GM12873 (cell line): ENCODE results near the gene DHRS3.

Source experiments
- CTCF ChIP-seq: IDR thresholded peaks from 2 replicates; pipeline ENCODE4 v1.5.1; 2012; ENCODE audit warnings: low read depth, mild to moderate bottlenecking, moderate library complexity, low read length, control low read depth; ENCODE audit not compliant: insufficient read depth; ENCODE audit errors: missing control alignments

The DHRS3 gene

GRCh38 chr1:12657060-12657884 lies 39.3 kb upstream of the DHRS3 start:
- TF ChIP-seq CTCF: no peak

- no peak for TF ChIP-seq CTCF
These were observed 38.6 kb upstream of the DHRS3 start for GRCh38 chr1:12656575-12656974.

- no peak for TF ChIP-seq CTCF
These were observed 36.6 kb upstream of the DHRS3 start for GRCh38 chr1:12654657-12655056.

GRCh38 chr1:12654004-12654567 lies 36.1 kb upstream of the DHRS3 start:
- no peak for TF ChIP-seq CTCF

GRCh38 chr1:12649971-12650421 lies 32.0 kb upstream of the DHRS3 start:
- no peak for TF ChIP-seq CTCF

GRCh38 chr1:12648741-12649140 lies 30.7 kb upstream of the DHRS3 start:
- TF ChIP-seq CTCF: no peak

GRCh38 chr1:12644829-12645228 lies 26.8 kb upstream of the DHRS3 start:
- TF ChIP-seq CTCF: no peak
